OCI-LY1 (cell line): ENCODE results near the gene DRD2.

Experiments used
- H2AFZ ChIP-seq: fragments of 200-600 bp; sonication (generic), shearing (Covaris generic); 2 replicates; pipeline ENCODE4 v1.6.0; 2014; ENCODE audit warnings: antibody characterized with exemption, mild to moderate bottlenecking, low read length
- H3F3A ChIP-seq: fragments of 200-600 bp; sonication (generic), shearing (Covaris generic); 2 replicates; pipeline ENCODE4 v1.6.0; 2014; ENCODE audit warnings: mild to moderate bottlenecking, antibody characterized with exemption, low read length, moderate library complexity; ENCODE audit not compliant: insufficient read depth
- H3K27ac ChIP-seq: fragments of 200-600 bp; sonication (generic); 2 replicates; pipeline ENCODE4 v1.5.1; 2014; ENCODE audit warnings: low read length, mixed run types, mild to moderate bottlenecking, low read depth; ENCODE audit not compliant: poor library complexity, severe bottlenecking
- H3K27me3 ChIP-seq: fragments of 200-600 bp; sonication (generic); 2 replicates; pipeline ENCODE4 v1.6.0; 2014; ENCODE audit warnings: antibody characterized with exemption, mild to moderate bottlenecking, low read length, moderate library complexity; ENCODE audit not compliant: insufficient read depth
- H3K36me3 ChIP-seq: fragments of 200-600 bp; sonication (generic); 2 replicates; pipeline ENCODE4 v1.6.1; 2014; ENCODE audit warnings: mild to moderate bottlenecking, antibody characterized with exemption, low read length, moderate library complexity, mixed read lengths; ENCODE audit not compliant: insufficient read depth
- H3K4me1 ChIP-seq: fragments of 200-600 bp; sonication (generic); 2 replicates; pipeline ENCODE4 v1.5.1; 2014; ENCODE audit warnings: mild to moderate bottlenecking, low read length, moderate library complexity; ENCODE audit not compliant: insufficient read depth, severe bottlenecking
- H3K4me2 ChIP-seq: fragments of 200-600 bp; sonication (generic), shearing (Covaris generic); 2 replicates; pipeline ENCODE4 v1.6.1; 2014; ENCODE audit warnings: low read length
- H3K4me3 ChIP-seq: fragments of 200-600 bp; sonication (generic); 2 replicates; pipeline ENCODE4 v1.5.1; 2014; ENCODE audit warnings: low read length, low read depth, mild to moderate bottlenecking, mixed read lengths; ENCODE audit not compliant: poor library complexity, severe bottlenecking
- H3K79me2 ChIP-seq: fragments of 200-600 bp; shearing (Covaris generic); 2 replicates; pipeline ENCODE4 v1.6.1; 2016; ENCODE audit warnings: mixed run types, low read length, mixed read lengths; ENCODE audit not compliant: insufficient read depth
- H3K9ac ChIP-seq: fragments of 200-600 bp; sonication (generic), shearing (Covaris generic); 2 replicates; pipeline ENCODE4 v1.6.1; 2014; ENCODE audit warnings: mild to moderate bottlenecking, low read length, mixed read lengths
- H3K9me2 ChIP-seq: fragments of 200-600 bp; sonication (generic), shearing (Covaris generic); 2 replicates; pipeline ENCODE4 v1.6.1; 2014; ENCODE audit warnings: low read depth, mild to moderate bottlenecking, low read length, mixed read lengths
- H3K9me3 ChIP-seq: fragments of 200-600 bp; shearing (Covaris generic); 2 replicates; pipeline ENCODE4 v1.6.1; 2014; ENCODE audit warnings: low read length, mixed read lengths
- H4K20me1 ChIP-seq: fragments of 200-600 bp; sonication (generic), shearing (Covaris generic); 2 replicates; pipeline ENCODE4 v1.6.0; 2016; ENCODE audit warnings: mild to moderate bottlenecking, low read length; ENCODE audit not compliant: insufficient read depth
- CTCF ChIP-seq: fragments of 200-600 bp; sonication (generic), shearing (Covaris generic); IDR thresholded peaks from 2 replicates; pipeline ENCODE4 v1.5.1; 2017; ENCODE audit warnings: mild to moderate bottlenecking, antibody characterized with exemption, low read length, moderate library complexity, mixed read lengths
- EZH2 ChIP-seq: fragments of 200-600 bp; sonication (generic), shearing (Covaris generic); IDR thresholded peaks from 2 replicates; pipeline ENCODE4 v1.8.0; 2017; ENCODE audit warnings: borderline replicate concordance, mixed run types, mild to moderate bottlenecking, antibody characterized with exemption, low read length, moderate library complexity, mixed read lengths

The DRD2 gene

GRCh38 chr11:113397212-113397611 lies 78.0 kb downstream of the DRD2 start:
- no peaks in the 10 kb centered on the region for H3K4me1 ChIP-seq
- H3K4me2 ChIP-seq: no peak overlapping the region
- H2AFZ ChIP-seq: no peak overlapping the region
- H3K79me2 ChIP-seq: no peaks in the 10 kb centered on the region
- no peak overlapping the region for H3K9ac ChIP-seq
- TF ChIP-seq CTCF (no peak), EZH2 (no peak)
- 0 out of 2 replicates have a peak, but pooled peaks cover 3% of the 10 kb centered on the region for H3K27me3 ChIP-seq
- no peaks in the 10 kb centered on the region for H3F3A ChIP-seq
- no peaks in the 10 kb centered on the region for H3K9me2 ChIP-seq
- no peak overlapping the region for H3K27ac ChIP-seq
- H3K4me3 ChIP-seq: no peak overlapping the region
- H3K9me3 ChIP-seq: no peaks in the 10 kb centered on the region
- H3K36me3 ChIP-seq: no peaks in the 10 kb centered on the region
- no peaks in the 10 kb centered on the region for H4K20me1 ChIP-seq

- no peaks in the 10 kb centered on the region for H3K9me3 ChIP-seq
- H3K27me3 ChIP-seq: 0 out of 2 replicates have a peak, but pooled peaks cover 3% of the 10 kb centered on the region
- no peak for TF ChIP-seq CTCF
- no peak for TF ChIP-seq EZH2
- no peaks in the 10 kb centered on the region for H3K9me2 ChIP-seq
- H3K79me2 ChIP-seq: no peaks in the 10 kb centered on the region
- no peak overlapping the region for H3K4me2 ChIP-seq
- no peaks in the 10 kb centered on the region for H3F3A ChIP-seq
- no peaks in the 10 kb centered on the region for H4K20me1 ChIP-seq
- H3K4me3 ChIP-seq: no peak overlapping the region
- no peaks in the 10 kb centered on the region for H3K36me3 ChIP-seq
- H3K27ac ChIP-seq: no peak overlapping the region
- H2AFZ ChIP-seq: no peak overlapping the region
- H3K9ac ChIP-seq: no peak overlapping the region
- H3K4me1 ChIP-seq: no peaks in the 10 kb centered on the region
Observed at GRCh38 chr11:113396690-113397089, 78.5 kb downstream of the DRD2 start.

- no peak overlapping the region for H2AFZ ChIP-seq
Observed at GRCh38 chr11:113395782-113396336, 79.3 kb downstream of the DRD2 start.

More at GRCh38 chr11:113395782-113396336, 79.3 kb downstream of the DRD2 start:
- H3K36me3 ChIP-seq: no peaks in the 10 kb centered on the region
- no peak overlapping the region for H3K4me2 ChIP-seq
- no peaks in the 10 kb centered on the region for H3K4me1 ChIP-seq
- H3K79me2 ChIP-seq: no peaks in the 10 kb centered on the region
- no peak overlapping the region for H3K4me3 ChIP-seq
- H3K9me3 ChIP-seq: no peaks in the 10 kb centered on the region
- H3F3A ChIP-seq: no peaks in the 10 kb centered on the region
- no peaks in the 10 kb centered on the region for H3K9me2 ChIP-seq
- no peak overlapping the region for H3K9ac ChIP-seq
- H4K20me1 ChIP-seq: no peaks in the 10 kb centered on the region
- TF ChIP-seq EZH2: no peak
- TF ChIP-seq CTCF: no peak
- H3K27me3 ChIP-seq: 0 out of 2 replicates have a peak, but pooled peaks cover 3% of the 10 kb centered on the region
- H3K27ac ChIP-seq: no peak overlapping the region
